LNCAP (cell line): ENCODE data around the gene CPA5.

ENCODE experiments used
- TF ChIP-seq, protein P1 (sequence below): fragments of 450-650 bp; IDR thresholded peaks from 2 replicates; pipeline ENCODE4 v1.5.1; 2017; ENCODE audit warnings: mild to moderate bottlenecking

The CPA5 gene

DNA sequence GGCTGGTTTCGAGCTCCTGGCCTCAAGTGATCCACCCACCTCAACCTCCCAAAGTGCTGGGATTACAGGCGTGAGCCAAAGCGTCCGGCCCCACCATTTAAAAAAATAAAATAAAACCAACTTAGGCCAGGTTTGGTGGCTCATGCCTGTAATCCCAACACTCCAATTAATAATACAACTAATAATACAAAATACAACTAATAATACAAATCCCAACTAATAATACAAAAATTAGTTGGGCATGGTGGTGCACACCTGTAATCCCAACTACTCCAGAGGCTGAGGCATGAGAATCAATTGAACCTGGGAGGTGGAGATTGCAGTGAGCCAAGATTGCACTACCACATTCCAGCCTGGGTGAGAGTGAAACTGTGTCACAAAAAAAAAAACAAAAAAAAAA, 68.6 kb downstream of the CPA5 start:
- TF ChIP-seq, protein P1, sequence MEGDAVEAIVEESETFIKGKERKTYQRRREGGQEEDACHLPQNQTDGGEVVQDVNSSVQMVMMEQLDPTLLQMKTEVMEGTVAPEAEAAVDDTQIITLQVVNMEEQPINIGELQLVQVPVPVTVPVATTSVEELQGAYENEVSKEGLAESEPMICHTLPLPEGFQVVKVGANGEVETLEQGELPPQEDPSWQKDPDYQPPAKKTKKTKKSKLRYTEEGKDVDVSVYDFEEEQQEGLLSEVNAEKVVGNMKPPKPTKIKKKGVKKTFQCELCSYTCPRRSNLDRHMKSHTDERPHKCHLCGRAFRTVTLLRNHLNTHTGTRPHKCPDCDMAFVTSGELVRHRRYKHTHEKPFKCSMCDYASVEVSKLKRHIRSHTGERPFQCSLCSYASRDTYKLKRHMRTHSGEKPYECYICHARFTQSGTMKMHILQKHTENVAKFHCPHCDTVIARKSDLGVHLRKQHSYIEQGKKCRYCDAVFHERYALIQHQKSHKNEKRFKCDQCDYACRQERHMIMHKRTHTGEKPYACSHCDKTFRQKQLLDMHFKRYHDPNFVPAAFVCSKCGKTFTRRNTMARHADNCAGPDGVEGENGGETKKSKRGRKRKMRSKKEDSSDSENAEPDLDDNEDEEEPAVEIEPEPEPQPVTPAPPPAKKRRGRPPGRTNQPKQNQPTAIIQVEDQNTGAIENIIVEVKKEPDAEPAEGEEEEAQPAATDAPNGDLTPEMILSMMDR = no peak

DNA sequence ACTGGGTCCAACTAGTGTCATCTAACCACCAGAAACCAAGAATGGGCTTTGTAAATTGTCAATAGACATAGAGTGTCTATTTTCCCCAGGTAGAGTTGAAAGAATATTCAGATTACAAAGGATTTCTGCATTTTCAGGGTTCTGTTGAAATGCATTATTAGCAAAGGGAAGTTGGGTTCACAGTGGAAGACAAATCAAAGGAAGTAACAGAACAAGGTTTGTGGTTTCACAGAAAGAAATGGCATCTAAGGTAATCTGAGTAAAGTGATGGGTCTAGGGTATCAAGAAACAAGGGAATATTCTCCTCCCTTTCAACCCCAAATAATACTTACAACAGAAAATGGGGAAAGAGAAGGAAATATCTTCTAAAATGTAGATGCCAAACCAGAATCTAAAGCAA, 70.4 kb downstream of the CPA5 start:
- TF ChIP-seq, protein P1 = no peak

DNA sequence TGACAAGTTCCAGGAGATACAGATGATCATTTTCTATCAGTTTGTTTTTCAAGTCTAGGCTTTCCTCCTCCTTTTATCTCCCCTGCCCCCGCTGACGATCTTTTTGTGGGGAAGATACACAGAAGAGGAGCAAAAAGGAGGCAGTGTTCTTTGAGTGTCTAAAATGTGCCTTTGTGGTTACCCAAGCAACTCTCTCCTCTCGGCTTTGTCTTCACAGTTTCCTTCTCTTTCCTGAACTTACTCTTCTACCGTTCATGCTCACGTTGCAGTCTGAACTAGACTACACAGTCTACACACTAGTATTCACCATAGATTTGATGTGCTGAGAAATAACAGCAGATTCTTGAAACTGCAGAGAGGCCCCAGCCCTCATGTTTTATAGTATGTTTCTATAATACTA, 72.6 kb downstream of the CPA5 start:
- TF ChIP-seq, protein P1 = no peak

DNA sequence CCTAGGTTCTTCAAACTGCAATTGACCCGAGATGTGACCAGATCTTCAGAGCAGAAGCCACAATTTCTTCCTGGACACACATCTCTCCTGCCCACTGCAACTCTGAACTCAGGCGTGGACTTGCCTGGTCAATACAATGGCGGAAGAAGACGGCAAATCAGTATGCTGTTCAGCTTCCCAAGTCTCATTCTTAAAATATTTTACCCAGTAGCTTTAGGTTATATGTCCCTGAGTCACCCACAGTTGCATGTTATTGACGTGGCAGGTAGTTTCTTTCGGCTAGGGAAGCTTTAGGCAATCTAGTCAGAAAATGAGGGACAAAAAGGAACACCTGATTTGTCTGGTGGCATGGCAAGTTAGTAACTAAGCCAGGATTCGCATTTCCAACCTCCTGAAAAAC, 73.7 kb downstream of the CPA5 start:
- TF ChIP-seq, protein P1 = no peak
